Measurements from ENCODE around the gene OTOF.

DNA sequence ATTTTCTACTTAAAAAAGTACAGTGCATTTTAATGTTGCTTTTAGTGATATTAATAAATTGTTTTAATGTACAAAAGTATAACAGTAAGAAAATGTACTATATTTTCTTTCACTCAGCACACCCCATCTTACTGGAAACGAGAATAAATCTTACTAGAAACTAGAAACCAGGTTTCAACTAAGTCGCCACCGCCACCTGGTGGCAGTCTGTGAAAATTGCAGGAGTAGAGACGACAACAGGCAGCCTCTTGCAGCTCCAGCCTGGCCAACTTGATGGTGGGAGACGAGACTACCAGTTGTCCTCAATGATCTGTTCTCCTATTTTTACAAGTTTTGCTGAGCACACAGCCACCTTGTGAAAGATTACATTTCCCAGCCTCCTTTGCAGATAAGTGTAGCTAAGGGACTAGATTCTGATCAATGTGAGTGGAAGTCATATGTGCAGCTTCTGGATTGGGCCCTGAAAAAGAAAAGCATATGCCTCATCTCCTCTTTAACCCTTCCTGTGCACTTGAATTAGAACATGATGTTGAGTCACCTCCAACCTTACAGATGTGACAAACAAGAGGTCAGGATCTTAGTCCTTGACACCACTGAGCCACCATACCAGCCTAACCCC, 8.7 kb downstream of the OTOF start:
- TF ChIP-seq, protein P1, sequence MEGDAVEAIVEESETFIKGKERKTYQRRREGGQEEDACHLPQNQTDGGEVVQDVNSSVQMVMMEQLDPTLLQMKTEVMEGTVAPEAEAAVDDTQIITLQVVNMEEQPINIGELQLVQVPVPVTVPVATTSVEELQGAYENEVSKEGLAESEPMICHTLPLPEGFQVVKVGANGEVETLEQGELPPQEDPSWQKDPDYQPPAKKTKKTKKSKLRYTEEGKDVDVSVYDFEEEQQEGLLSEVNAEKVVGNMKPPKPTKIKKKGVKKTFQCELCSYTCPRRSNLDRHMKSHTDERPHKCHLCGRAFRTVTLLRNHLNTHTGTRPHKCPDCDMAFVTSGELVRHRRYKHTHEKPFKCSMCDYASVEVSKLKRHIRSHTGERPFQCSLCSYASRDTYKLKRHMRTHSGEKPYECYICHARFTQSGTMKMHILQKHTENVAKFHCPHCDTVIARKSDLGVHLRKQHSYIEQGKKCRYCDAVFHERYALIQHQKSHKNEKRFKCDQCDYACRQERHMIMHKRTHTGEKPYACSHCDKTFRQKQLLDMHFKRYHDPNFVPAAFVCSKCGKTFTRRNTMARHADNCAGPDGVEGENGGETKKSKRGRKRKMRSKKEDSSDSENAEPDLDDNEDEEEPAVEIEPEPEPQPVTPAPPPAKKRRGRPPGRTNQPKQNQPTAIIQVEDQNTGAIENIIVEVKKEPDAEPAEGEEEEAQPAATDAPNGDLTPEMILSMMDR (IDR thresholded peaks at IDR 0.05; ENCODE audit: low read length), result peak; percentile 90
- TF ChIP-seq EZH2phosphoT487 (IDR thresholded peaks at IDR 0.05; ENCODE audit: low read length), result no peak
- no peak for TF ChIP-seq EZH2 (optimal IDR thresholded peaks at IDR 0.05; ENCODE audit: low read depth, low read length)

Data from MM.1S (cell line).